HT1080 (cell line): ENCODE data around the gene PDE8B. TPM values are rescaled to one million over a fixed set of nuclear protein-coding genes. Genes with fewer than 3 reads are reported as not detected.

ENCODE experiments used
- DNase-seq: peaks from one replicate; pipeline ENCODE4 v3.0.0-alpha.2; 2015; ENCODE audit warnings: low read depth
- total RNA-seq: library from RNA; depleted of rRNA; stranded (reverse); fragments of >200 nt; shearing (Covaris generic); gene quantifications from 2 replicates; pipeline ENCODE4 v1.2.3, GENCODE V29; 2014

Gene PDE8B
- total RNA-seq, 1 experiment from 2014 or later, result 0.82 TPM

DNA sequence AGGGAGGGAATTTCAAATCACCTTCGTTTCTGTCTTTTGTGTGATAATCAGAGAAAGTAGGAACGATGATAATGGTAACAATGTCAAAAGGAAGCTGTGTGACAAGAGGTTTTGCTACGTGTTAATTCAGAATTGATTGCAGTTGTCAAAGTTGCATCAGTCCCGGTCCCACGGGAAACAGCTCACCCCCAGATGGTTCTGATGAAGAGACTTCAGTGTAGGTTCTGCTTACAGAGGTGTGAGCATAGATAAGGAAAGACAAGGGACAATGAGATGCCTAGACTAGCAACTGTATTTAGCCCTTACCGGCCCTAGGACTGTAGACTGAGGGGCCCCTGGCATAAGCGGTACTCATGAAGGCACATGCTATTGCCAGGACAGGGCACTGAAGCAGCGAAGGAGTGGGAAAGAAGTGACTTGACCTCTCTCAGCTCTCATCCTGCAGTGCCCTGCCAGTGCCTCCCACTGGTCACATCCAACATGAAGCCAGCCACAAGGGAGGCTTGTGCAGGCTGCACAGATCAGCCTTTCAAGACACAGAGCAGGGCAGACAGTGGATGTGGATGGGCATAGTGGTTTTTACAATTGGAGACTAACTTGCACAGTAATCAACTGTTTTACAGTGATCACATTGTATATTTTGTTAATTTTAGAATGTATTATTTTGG lies 21.1 kb downstream of the PDE8B start:
- no peak for DNase-seq

DNA sequence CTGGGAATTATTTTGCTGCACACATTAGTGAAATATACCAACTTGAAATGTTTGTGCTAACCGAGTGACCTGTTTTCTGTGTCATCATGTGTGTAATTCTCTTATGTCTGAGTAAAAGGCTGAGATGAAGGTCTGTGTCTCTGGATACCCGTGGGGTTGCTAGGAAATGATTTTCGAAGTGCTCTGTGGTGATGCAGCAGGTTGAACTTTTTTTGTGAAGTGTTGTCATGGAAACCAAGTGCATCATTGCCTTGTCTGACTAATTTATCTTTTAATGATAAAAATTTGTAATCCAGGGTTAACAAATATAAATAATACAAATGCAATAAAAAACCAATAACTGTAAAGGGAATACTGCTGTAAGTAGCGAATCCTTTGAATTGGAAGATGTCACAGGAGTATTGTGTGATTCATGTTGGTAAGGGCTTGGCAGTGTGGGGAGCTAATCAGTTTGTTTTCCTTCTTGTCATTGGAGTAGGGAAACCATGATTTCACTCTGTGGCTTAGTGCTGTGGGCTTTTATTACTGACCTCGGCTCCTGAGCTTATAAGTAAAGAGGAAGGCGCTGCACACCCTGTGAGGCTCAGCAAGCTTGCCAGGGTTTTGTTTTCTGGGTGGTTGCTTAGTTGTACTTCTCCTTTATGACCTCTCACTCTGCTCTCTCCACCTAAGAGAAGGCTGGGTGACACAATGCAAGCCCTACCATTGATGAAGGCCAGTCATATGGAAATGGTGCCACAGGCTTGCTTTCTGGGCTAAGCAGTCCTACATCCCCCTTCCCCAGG lies 22.3 kb downstream of the PDE8B start:
- peak; percentile 83 for DNase-seq

DNA sequence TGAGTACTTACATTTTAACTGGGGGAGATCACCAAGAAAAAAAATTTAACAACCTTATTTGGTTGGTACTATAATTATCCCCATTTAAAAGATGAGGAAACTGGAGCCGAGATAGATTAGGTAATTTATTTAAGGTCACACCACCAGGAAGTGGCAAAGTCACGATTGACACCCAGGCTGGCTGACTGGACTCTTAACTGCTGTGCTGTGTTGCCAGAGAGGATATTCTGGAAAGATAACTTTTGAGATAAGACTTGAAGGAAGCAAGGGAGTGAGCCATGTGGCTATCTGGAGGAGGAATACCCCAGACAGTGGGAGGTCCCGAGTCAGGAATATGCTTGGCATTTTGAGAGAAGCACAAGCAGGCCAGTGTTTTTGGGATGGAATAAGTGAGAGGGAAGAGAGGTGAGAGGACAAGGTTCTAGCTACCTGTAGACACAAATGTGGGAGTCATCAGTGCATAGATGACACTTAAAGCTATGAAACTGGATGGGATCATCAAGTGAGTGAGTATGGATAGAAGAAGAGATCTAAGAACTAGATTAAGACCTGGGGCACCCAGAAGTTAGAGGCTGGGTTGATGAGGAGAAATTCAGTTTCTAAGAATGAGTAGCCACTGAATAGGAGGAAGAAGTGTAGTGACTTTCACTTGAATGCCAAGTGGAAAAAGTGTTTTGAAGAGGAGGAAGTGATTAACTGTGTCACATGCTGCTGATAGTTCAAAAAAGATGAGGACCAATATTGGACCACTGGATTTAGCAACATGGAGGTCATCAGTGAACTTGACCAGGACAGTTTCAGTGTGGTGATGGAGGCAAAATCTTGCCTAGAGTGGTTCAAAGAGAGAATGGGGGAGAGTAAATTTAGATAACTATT lies 25.6 kb downstream of the PDE8B start:
- DNase-seq, result no peak

DNA sequence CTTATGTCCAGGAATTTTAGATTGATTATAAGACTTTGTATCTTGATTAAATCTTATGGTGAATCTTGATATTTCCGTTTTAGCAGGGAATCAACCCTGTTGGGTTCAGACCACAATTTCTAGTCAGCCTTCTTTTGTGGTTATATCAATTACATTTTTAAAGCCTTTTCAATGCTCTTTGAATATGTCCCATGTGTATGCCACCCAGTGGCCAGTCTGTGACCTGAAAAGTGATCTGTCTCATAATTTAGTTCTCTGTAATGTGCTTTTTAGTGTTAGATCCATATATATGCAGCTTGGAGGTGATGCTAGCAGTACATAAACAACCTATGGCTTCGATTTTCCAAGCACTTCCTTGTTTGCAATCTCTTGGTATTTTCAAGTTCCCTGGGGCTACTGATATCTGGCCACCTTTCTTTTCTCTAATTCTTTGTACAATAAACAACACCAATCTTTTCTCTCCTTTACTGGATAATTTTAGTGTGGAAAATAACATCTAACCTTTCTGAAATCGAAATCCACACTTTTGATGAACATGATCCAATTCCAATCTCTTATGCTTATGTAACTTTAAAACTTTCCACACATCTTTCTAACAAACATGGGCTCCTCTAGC lies 28.8 kb downstream of the PDE8B start:
- DNase-seq, result peak; percentile 38

DNA sequence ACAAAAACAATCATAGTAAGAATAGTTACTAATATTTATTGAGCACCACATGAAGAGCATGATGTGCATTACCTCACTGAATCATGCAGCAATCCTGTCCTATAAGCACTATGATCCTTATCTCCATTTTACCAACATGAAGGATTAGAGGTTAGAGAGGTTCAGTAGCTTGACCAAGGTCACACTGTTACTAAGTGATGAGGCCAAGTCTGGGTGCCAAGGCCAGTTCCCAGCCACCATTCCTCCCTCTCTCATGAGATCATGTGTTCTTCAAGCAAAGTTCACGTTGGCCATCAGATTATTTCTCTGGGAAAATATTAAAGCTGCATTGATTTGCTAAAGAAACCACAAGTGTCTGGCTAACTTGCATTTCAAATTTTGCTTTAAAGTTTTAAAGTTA lies 31.0 kb downstream of the PDE8B start:
- DNase-seq, result no peak

DNA sequence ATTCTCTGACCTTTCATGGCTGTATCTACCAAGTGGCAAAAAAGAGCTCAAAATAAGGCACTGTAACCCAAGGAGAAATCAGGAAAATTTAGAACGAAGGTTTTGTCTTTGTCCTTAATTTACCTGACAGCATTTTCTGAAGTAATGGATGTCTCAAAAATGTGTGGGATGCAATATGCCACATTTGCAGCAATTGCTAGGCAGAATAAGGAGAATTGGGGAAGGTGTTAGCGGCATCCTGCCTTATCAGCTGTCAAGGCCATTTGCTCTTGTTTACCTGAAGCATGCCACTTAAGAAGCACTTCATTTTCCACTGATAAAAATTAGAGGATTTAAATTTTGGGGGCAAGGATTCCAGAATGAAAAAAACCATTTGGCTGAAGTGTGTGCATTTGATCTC lies 39.0 kb downstream of the PDE8B start:
- DNase-seq, result no peak

DNA sequence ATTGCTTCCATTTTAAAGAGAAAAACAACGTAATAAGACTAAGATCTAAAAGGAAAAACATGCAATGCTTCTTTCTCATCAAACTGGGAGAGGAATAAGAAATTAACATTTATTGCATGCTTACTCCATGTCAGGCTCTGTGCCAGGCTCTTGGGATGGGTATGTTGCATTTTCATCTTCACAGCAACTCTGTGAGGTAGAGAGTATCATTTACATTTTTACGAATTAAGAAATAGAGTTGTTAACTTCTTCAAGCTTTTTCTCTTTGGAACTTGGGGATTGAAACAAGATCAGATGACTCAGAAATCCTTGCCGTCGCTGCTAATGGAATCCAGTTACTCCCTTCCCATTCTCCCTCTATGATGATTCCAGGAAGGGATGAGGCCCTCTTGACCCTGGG lies 39.5 kb downstream of the PDE8B start:
- no peak for DNase-seq

DNA sequence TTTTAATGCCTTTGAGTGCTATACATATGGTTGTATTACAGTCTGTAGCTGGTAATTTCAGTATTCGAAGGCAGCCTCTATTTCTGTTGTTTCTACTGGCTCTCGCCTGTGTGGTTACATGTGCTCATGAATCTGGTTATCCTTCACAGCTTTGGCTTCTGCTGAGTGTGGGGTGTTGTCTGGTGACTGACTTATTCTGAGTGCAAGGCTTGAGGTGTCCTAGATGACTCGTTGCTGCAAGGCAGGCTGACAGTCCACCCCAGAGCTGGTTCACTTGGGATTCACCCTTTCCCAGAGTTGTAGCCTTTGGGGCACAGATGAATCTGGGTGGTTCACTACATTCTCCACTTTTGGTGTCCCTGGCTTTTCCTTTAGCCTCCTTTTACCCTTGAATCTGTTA lies 41.4 kb downstream of the PDE8B start:
- DNase-seq, result no peak

DNA sequence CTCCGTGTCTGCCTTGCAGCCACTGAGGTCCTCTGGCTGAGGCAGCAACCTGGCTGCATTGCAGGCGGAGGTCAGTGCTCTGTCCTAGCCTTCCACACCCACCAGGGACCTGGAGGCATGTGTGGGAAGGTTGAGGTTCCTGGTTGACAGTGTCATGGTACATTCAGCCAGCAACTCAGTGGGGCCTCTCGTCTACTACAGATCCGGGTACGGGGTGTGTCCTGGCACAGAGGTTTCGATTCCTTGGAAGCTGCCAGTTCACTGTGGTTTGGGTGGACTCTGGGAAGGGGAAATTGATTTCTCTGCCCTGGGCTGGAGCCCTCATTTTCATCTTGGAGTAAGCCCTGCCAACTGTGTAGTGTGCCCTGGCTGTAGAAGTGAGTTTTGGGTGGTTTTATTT lies 45.1 kb downstream of the PDE8B start:
- no peak for DNase-seq

DNA sequence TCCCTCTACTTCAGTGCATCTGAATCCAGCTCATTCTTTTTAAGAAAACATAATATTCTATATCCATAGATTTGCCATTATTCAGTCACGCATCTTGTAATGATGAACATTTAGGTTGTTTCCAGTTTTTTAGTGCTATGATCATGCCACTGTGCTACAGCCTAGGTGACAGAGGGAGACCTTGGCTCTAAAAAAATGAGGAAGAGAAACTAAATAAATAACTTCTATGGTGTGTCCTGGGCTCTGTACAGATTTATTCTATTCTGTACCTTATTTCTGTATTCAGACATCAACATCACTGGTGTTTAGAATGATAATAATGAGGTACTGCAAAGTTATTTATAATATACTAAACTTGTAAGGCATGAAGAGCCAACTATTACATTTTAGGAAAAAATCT lies 45.9 kb downstream of the PDE8B start:
- no peak for DNase-seq

DNA sequence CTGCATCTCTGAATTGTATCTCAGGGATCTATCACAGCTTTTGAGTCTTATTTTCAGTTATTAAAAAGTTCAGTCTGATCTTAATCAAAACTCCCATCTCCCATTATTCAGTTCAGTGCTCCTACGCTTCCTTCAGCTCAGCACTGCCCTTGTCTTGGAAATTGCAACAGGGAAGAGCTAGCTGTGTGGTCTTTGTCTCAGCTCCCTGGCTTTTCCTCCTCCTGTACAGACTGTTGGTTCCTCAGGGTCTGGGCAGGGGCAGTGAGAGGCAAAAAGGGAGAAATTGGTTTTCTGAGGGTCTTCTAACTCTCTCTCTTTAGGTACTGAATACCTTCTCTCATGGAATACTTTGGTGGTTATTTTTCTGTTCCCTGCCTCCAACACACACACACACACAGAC lies 48.2 kb downstream of the PDE8B start:
- no peak for DNase-seq

DNA sequence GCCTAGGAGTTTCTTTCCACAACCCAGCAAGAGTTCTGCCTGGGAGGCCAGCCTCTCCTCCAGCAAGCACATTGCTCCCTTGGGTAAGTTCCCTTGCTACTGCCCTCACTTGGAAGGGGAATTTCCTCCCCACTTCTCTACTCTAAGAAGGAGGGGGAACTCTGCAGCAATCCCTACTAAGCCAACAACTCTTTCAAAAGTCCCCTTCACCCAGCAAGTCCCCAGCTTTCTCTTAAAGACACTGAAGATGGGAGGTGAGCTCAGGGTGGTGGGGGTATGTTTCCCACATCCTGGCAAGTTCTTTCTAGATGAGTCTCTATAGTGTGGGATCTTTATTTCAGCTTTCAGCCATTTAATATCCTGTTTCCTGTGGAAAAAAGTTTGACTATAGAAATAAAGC lies 49.0 kb downstream of the PDE8B start:
- peak; percentile 70 for DNase-seq

DNA sequence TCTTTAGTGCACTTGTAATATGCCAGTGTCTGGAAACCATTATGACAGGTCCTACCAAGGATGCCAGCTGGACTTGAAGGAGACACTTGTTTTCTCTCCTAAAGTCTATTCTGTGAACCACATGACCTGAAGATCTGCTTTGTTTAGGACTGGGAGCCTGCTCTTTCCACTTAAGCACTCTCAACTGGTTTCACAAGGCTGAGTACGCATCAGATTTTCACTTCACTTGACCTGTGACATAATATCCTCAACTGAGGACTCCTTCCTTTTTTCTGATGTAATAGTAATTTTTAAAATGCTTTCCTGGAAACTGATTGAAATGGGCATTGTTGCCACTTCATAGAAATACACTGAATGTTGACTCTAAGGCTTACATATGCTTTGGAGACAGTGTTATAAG lies 52.2 kb downstream of the PDE8B start:
- no peak for DNase-seq

DNA sequence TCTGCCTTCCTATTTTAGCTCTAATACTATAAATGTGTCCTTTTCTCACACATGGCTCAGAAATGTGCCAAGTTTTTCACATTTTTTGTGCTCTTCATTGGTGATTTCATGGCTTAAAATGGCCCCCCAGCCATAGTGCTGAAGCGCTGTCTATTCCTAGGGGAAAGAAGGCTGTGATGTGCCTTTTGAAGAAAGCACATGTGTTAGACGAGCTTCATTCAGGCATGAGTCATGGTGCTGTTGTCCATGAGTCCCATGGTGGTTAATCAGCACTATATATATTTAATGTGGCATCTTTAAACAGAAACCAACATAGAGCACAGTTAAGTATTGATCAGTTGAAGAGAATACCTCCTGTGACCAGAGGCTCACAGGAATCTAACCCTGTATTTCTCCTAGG lies 55.8 kb downstream of the PDE8B start:
- peak; percentile 59 for DNase-seq

DNA sequence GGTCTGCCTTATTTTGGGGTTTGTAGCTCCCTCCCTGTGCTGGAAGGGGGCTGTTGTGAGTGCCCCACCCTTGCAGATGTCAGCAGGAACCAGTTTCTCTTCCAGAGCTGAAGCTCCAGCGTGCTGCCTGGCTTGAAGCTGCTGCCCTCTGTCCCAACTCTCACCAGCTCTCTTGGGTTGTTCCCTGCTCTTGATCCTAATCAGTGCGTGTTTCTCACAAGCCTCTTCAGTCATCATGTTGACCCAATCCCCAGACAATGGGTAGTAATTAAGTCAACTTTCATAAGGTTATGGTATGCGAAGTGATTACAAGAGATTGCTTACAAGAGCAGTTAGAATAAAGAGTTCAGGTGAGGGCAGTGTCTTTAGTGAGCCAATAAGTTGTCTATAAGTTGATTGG lies 57.0 kb downstream of the PDE8B start:
- no peak for DNase-seq

DNA sequence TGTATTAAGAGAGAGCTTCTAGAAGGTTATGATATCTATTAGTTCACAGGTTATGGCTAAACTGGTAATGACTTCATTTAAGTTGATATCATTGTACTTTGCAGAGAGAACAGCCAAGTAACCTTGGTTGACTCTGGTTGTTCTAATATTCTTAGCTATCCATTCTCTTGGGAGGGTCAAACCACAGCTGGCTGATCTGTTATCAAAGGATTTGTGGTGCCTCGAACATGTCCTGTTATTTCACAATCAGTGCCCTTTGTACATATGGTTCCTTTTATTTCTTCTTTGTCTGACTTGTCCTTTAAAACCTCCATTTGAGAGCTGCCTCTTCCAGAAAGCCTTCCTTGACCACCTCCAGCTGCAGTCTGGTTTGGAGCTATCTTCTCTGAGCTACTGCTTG lies 61.7 kb downstream of the PDE8B start:
- DNase-seq, result no peak

DNA sequence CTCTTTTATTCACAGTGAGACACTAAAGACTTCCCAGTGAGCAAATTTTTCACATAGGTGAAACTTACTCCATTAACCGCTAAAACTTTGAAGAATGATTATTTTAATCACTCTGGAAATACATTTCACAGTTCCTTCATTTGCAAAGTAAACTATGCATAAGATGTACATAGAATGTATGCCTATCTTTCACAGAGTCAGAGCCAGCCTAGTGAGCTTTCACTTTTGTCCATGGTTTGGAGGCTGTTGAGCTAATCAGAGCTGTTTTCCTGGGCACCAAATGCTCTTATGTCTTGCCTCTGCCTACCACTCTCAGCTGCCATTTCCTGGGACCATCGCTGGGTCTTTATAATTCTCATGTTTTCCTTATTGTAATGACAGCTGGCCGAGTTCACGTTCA lies 67.3 kb downstream of the PDE8B start:
- DNase-seq, result no peak

DNA sequence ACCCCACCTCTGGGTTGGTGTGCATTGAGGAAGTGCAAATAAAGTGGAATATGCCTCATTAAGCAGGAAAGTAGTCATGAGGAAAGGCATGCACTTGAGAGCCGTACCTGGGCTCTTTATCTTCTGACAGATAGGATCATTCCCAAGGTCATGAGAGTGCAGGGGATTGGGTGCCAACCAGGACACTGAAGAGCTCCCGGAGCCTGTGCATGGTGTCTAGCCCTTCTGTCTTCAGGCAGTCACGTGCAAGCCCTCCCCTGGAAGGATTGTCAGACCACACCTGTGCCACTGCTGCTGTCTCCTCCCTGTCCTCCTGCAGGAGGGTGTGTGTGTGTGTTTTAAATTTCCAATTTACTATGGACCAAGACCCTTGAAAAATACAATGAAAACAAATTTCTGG lies 69.6 kb downstream of the PDE8B start:
- DNase-seq, result no peak

DNA sequence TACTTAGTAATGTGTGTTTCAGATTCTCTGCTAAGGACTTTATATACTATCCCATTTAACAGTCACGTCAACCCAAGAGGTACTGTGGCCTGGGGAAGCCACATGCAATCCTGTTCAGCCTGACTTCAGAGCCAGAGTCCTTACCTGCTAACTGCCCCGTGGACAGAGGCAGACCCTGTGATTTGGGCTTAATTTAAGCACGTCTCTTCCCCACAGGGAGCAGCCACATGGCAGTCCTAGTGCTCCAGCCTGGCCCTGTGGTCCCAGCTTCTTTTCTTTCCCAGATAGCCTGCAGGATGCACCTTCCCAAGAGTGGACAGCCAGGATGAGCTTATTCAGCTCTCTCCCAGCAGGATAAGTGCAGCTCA lies 71.5 kb downstream of the PDE8B start:
- no peak for DNase-seq

DNA sequence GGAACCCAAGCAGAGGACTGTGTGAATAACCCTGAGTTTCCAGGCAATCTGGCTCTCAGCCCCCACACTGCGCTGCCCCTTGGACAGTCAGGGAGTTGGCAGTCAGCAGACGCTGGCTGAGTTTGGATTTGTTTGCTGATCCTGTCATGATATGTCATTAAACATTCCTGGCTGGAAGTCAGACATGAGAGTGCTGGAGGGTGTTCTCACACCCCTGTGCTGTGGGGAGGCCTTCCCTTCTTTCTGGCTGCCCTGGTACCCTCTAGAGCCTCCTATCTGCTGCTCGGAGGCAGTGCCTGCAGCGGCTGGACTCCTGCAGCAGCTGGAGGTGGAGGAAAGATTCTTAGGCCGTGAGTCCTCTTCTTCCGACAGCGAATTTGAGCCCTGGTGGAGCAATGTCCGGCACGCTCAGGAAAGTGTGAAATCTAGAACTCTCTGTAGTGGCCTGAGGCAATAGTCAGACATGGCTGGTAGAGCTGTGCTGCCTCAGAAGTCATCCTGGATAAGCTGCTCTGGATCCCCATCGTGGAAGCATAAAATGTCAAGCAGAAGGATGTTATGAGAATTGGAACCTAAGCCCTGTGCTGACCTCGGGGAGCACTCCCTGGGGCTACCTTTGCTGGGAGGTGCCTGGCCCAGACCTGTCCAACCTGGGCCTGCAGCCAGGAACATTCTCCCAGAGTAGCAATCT lies 72.0 kb downstream of the PDE8B start:
- DNase-seq, result peak; percentile 5

DNA sequence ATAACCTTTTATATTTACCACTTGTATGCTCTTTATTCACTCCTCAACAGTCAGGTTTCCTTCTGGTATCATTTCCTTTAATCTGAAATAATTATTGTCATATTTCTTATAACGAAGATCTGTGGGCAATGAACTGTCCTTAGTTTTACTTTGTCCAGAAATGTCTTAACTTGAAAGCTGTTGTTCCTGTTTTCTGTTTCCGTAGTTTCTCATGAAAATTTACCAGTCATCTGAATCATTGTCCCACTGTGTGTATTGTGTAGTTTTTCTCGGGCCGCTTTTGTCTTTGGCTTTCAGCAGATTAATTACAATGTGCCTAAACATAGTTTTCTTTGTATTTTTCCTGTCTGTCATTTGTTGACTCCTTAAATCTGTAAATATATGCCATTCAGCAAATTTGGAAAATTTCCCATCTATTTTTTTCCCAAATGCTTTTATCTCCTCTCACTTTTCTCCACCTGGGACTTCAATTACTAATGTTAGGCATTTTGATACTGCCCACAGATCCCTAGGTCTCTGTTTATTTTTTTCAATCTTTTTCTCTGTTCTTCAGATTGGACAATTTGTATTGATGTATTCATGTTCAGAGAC lies 74.9 kb downstream of the PDE8B start:
- no peak for DNase-seq
